Endothelial cell of umbilical vein (primary cell): ENCODE measurements around the gene INTS1. TPM values are rescaled to one million over a fixed set of nuclear protein-coding genes. Genes with fewer than 3 reads are reported as not detected.

ENCODE experiments used
- BruUV-seq: library from RNA; stranded (reverse); fragments of 400-500 nt; replicated peaks from 2 replicates; lab custom pipeline; 2021; lab: Mats Ljungman, UMichigan
- CTCF ChIA-PET: fragments of 300-600, 350-600 bp; sonication (Branson Sonifier 250); formaldehyde crosslinking; loops from one replicate; lab custom pipeline; 2021; ENCODE audit warnings: antibody characterized with exemption, inconsistent platforms; lab: Charles Lee
- POLR2A ChIA-PET: fragments of 300-600, 350-600 bp; sonication (Branson Sonifier 250); formaldehyde crosslinking; loops from one replicate; lab custom pipeline; 2021; ENCODE audit warnings: antibody characterized with exemption, inconsistent platforms; lab: Charles Lee
- DNase-seq: peaks from one replicate; pipeline ENCODE4 v3.0.0-alpha.2; 2011; ENCODE audit warnings: low read depth, low spot score
- FAIRE-seq: peaks from 2 replicates; lab custom pipeline; 2011; peaks lifted over from hg19 to GRCh38; lab: Jason Lieb, UNC
- H2AFZ ChIP-seq: 2 replicates; pipeline ENCODE4 v1.6.0; 2012; ENCODE audit warnings: low read depth, low read length, control low read depth, inconsistent platforms
- H3K27ac ChIP-seq: 2 replicates; pipeline ENCODE4 v1.5.1; 2011; ENCODE audit warnings: low read depth, mild to moderate bottlenecking, control low read depth, low read length, moderate library complexity; ENCODE audit not compliant: insufficient read depth
- H3K27me3 ChIP-seq, 2 experiments: 2 replicates each; pipeline versions ENCODE4 v1.6.0 to v1.6.1; 2011; ENCODE audit warnings: low read length in 2 of 2, mixed read lengths in 1 of 2; ENCODE audit not compliant: control insufficient read depth in 2 of 2, insufficient read depth in 2 of 2
- H3K36me3 ChIP-seq, 2 experiments: 2 replicates in 1 of 2; 3 replicates in 1 of 2; pipeline ENCODE4 v1.5.1; 2011; ENCODE audit warnings: low read length in 2 of 2, mild to moderate bottlenecking in 1 of 2, moderate library complexity in 1 of 2; ENCODE audit not compliant: control insufficient read depth in 2 of 2, insufficient read depth in 2 of 2; ENCODE audit errors: extremely low read depth in 1 of 2
- H3K4me1 ChIP-seq: 3 replicates; pipeline ENCODE4 v1.5.1; 2011; ENCODE audit warnings: mild to moderate bottlenecking, low read length; ENCODE audit not compliant: control insufficient read depth, insufficient read depth; ENCODE audit errors: extremely low read depth
- H3K4me2 ChIP-seq: 2 replicates; pipeline ENCODE4 v1.6.1; 2011; ENCODE audit warnings: low read length, control low read depth, mixed read lengths; ENCODE audit not compliant: insufficient read depth
- H3K4me3 ChIP-seq, 3 experiments: fragments of 200-600 bp in 1 of 3; sonication (generic), shearing (Covaris generic) in 1 of 3; replicated peaks in 1 of 3; 2 replicates each; pipeline ENCODE4 v1.5.1; 2011 to 2016; ENCODE audit warnings: control low read depth in 3 of 3, low read length in 3 of 3, mild to moderate bottlenecking in 2 of 3, inconsistent platforms in 1 of 3, low read depth in 1 of 3, moderate library complexity in 1 of 3; ENCODE audit not compliant: insufficient read depth in 1 of 3
- H3K79me2 ChIP-seq: 2 replicates; pipeline ENCODE4 v1.6.0; 2012; ENCODE audit warnings: low read length, inconsistent platforms; ENCODE audit not compliant: control insufficient read depth, insufficient read depth
- H3K9ac ChIP-seq: replicated peaks from 2 replicates; pipeline ENCODE3; 2011; ENCODE audit warnings: low read length, control low read depth; ENCODE audit not compliant: insufficient read depth; ENCODE audit errors: extremely low read depth
- H3K9me1 ChIP-seq: replicated peaks from 3 replicates; pipeline ENCODE4 v1.6.0; 2011; ENCODE audit warnings: mild to moderate bottlenecking, low read length; ENCODE audit not compliant: control insufficient read depth, insufficient read depth; ENCODE audit errors: extremely low read depth
- H3K9me3 ChIP-seq: replicated peaks from 2 replicates; pipeline ENCODE4 v1.5.1; 2012; ENCODE audit warnings: low read length, inconsistent platforms; ENCODE audit not compliant: control insufficient read depth, insufficient read depth
- H4K20me1 ChIP-seq: replicated peaks from 2 replicates; pipeline ENCODE3; 2011; ENCODE audit warnings: mild to moderate bottlenecking, low read length; ENCODE audit not compliant: control insufficient read depth, insufficient read depth; ENCODE audit errors: extremely low read depth
- CTCF ChIP-seq, 2 donors: IDR thresholded peaks; 1 replicate in 1 of 2; 2 replicates in 1 of 2; pipeline ENCODE4 v1.5.1; 2011; ENCODE audit warnings: low read length in 2 of 2, mild to moderate bottlenecking in 2 of 2, moderate library complexity in 2 of 2, control low read depth in 1 of 2, inconsistent platforms in 1 of 2, low read depth in 1 of 2; ENCODE audit not compliant: insufficient read depth in 1 of 2; ENCODE audit errors: extremely low read depth in 1 of 2
- EZH2 ChIP-seq: IDR thresholded peaks from 2 replicates; pipeline ENCODE4 v1.6.1; 2012; ENCODE audit warnings: borderline replicate concordance, low read depth, mild to moderate bottlenecking, moderate library complexity, low read length, inconsistent platforms; ENCODE audit not compliant: severe bottlenecking
- FOS ChIP-seq: IDR thresholded peaks from 2 replicates; pipeline ENCODE4 v1.6.1; 2011; ENCODE audit warnings: mild to moderate bottlenecking, low read length, moderate library complexity, borderline replicate concordance; ENCODE audit not compliant: insufficient read depth
- GATA2 ChIP-seq: IDR thresholded peaks from 2 replicates; pipeline ENCODE4 v1.7.0; 2011; ENCODE audit warnings: low read depth, mild to moderate bottlenecking, moderate library complexity, mixed read lengths, low read length; ENCODE audit not compliant: insufficient read length, insufficient read depth
- dilution Hi-C: fragments of 300-500 bp; cut with MboI; formaldehyde crosslinking; loops from one replicate; pipeline ENCODE4 v1.15.0; 2019; ENCODE audit warnings: low sequenced_read_pairs; ENCODE audit not compliant: extremely low pct_ligation_motif_present
- intact Hi-C: fragments of 100-400 bp; cut with micrococcal nuclease; formaldehyde crosslinking; loops from one replicate; pipeline ENCODE4 v1.10.0; 2022
- polyA plus RNA-seq, 4 experiments: library from polyadenylated mRNA; depleted of rRNA in 3 of 4; stranded (reverse) in 3 of 4; unstranded in 1 of 4; fragments of >200 nt; gene quantifications; 2 replicates each; pipeline versions ENCODE4 v1.2.1 to v1.2.3, GENCODE V29; 2011 to 2012; ENCODE audit warnings: missing spikeins in 1 of 4
- total RNA-seq: library from RNA; stranded (reverse); gene quantifications from 2 replicates; pipeline ENCODE4 v1.2.3, GENCODE V29; 2021

Gene INTS1
- total and polyA plus RNA-seq, 2 donors (not counting 3 experiments of a cell fraction or from before 2014, with no cell fraction given), result 57.8 to 116 TPM

DNA sequence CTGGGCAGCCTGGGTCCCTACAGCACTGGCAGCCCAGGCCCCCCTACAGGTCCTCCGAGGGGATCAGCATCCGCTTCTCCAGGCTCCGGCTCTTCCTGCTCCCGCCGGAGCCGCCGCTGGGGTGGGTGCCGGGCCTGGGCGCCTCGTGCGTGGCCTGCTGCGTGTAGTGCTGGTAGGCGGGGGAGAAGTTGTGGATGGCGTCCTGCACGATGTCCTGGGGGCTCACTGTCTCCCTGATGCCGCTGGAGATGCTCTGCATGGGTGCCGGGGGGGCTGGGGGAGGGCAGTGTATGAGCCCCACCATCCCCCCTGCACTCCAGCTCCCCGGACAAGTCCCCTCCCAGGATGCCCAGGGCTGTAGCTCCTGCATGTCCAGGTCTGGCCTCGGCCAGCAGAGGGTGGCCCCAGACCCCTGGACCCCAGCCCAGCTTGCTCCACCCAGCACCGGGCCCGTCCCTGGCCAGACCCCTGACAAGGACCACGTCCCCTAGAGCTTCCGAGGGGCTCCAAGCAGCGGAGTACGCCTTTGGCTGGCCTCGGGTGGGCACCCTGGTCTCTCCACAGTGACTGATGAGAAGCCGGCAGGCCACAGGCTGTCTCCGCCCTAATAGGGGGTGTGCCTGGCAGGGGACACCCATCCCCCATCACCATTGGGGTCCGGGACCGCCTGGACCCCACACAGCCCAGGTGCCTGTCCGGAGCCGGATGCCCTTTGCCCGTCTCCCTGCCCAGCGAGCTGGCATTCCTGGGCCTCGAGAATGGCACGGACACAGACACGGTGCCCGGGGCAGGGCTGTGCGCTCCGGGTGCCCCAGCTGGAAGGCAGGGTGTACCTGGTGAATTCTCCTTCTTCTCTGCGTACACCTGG lies 43.0 kb upstream of the INTS1 start:
- TF ChIP-seq CTCF (IDR thresholded peaks at IDR 0.05; ENCODE audit: extremely low read depth in 1 of 2, insufficient read depth in 1 of 2, low read depth in 1 of 2, low read length in 2 of 2), result no peak
- TF ChIP-seq FOS, result no peak
- TF ChIP-seq EZH2, result no peak
- TF ChIP-seq GATA2, result no peak
- H3K27me3 ChIP-seq, result no peaks in the 10 kb centered on the region
- no peaks in the 10 kb centered on the region for H3K79me2 ChIP-seq
- no peak overlapping the region for H3K4me2 ChIP-seq
- no TSS peak for BruUV-seq
- H3K27ac ChIP-seq, result no peak overlapping the region
- no peak overlapping the region for H2AFZ ChIP-seq
- H3K36me3 ChIP-seq, result peaks cover 2 to 8% of the 10 kb centered on the region in 2 experiments
- no peaks in the 10 kb centered on the region for H3K4me1 ChIP-seq
- ChIA-PET POLR2A (interaction anchor here (1.1 kb wide), 1 partner anchor 13 kb away, joined by 3 read pairs; no protein-coding TSS in a partner anchor), CTCF (interaction anchor here (1.6 kb wide), 1 partner anchor 10 kb away, joined by 6 read pairs; no protein-coding TSS in a partner anchor)
- no peak overlapping the region for H3K9ac ChIP-seq
- intact Hi-C loops, result no loop called here
- no peak for DNase-seq
- dilution Hi-C loops, result no loop called here
- H3K9me1 ChIP-seq, result no peaks in the 10 kb centered on the region
- no peaks in the 10 kb centered on the region for H3K9me3 ChIP-seq
- FAIRE-seq, result no peak
- no peak overlapping the region for H3K4me3 ChIP-seq
- no peaks in the 10 kb centered on the region for H4K20me1 ChIP-seq
